ENCODE data around the gene UBE2J2. TPM values are rescaled to one million over a fixed set of nuclear protein-coding genes. Genes with fewer than 3 reads are reported as not detected.

Gene UBE2J2
- total and polyA plus RNA-seq, 2 donors (not counting 3 experiments of a cell fraction or from before 2014, with no cell fraction given), result 60.7 to 80.7 TPM

DNA sequence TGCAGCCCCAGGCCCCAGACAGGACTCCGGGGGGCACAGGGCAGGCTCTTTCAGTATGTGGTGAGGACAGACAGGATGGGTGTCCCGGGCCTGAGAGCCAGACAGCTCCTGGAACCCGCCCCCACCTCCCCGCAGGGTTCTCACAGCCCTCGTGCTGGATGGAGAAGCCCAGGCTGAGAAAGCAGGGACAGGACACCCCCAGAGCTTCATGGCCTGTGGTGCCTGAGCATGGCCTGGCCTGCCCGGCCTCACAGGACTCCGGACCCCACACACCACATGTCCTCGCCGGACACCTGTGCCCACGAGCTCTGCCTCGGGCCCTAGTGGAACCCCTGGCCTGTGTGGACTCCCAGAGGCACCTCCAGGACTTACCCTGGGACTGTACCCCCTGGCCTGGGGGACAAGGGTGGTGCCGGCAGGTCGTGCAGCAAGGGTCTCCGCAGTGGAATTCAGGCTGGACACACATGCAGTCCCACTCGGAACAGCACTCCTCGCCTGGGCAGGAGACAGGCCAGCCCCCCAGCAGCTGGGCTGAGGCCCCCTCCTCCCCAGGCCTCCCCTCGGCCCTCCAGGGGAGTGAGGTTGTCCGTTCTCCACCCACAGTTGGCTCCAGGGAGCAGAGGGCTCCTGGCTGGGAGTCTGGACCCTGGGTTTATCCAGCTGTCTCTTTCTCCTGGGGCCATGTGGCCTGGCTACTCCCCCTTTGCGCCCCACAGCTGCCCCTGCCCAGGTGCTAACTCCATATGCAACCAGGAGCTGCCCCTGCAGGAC is 68.5 kb downstream of the UBE2J2 start:
- no peaks in the 10 kb centered on the region for H3K79me2 ChIP-seq (ENCODE audit: control insufficient read depth, insufficient read depth, low read length)
- no peak overlapping the region for H3K27ac ChIP-seq (ENCODE audit: insufficient read depth, low read depth, low read length)
- H3K4me1 ChIP-seq (ENCODE audit: control insufficient read depth, extremely low read depth, insufficient read depth, low read length), result no peaks in the 10 kb centered on the region
- H4K20me1 ChIP-seq (replicated peaks; ENCODE audit: control insufficient read depth, extremely low read depth, insufficient read depth, low read length), result no peaks in the 10 kb centered on the region
- no peak overlapping the region for H2AFZ ChIP-seq (ENCODE audit: low read depth, low read length)
- peaks cover 5 to 15% of the 10 kb centered on the region in 2 experiments for H3K27me3 ChIP-seq (ENCODE audit: control insufficient read depth in 2 of 2, insufficient read depth in 2 of 2, low read length in 2 of 2)
- DNase-seq (ENCODE audit: low read depth, low spot score) (no peak), FAIRE-seq (no peak)
- H3K9me1 ChIP-seq (replicated peaks; ENCODE audit: control insufficient read depth, extremely low read depth, insufficient read depth, low read length), result no peaks in the 10 kb centered on the region
- dilution Hi-C loops (cut with MboI; ENCODE audit: extremely low pct_ligation_motif_present, low sequenced_read_pairs), result no loop called here
- ChIA-PET CTCF (no interaction called here), POLR2A (interaction anchor here (0.6 kb wide), 1 partner anchor 68 kb away, joined by 3 read pairs; the partner anchor contains the start of gene UBE2J2)
- H3K9ac ChIP-seq (replicated peaks; ENCODE audit: extremely low read depth, insufficient read depth, low read length), result no peak overlapping the region
- intact Hi-C loops (cut with micrococcal nuclease), result no loop called here
- no peaks in the 10 kb centered on the region for H3K36me3 ChIP-seq (ENCODE audit: control insufficient read depth in 2 of 2, extremely low read depth in 1 of 2, insufficient read depth in 2 of 2, low read length in 2 of 2)
- BruUV-seq (replicated peaks), result no TSS peak
- TF ChIP-seq GATA2 (IDR thresholded peaks at IDR 0.05; ENCODE audit: insufficient read depth, insufficient read length, low read depth, low read length), result no peak
- no peak for TF ChIP-seq FOS (IDR thresholded peaks at IDR 0.05; ENCODE audit: borderline replicate concordance, insufficient read depth, low read length)
- TF ChIP-seq, protein P1, sequence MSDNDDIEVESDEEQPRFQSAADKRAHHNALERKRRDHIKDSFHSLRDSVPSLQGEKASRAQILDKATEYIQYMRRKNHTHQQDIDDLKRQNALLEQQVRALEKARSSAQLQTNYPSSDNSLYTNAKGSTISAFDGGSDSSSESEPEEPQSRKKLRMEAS (IDR thresholded peaks at IDR 0.05; ENCODE audit: insufficient read depth, insufficient read length), result no peak
- no peak for TF ChIP-seq POLR2A (IDR thresholded peaks at IDR 0.05; ENCODE audit: low read depth, low read length)
- TF ChIP-seq EZH2 (IDR thresholded peaks at IDR 0.05; ENCODE audit: borderline replicate concordance, low read depth, low read length, severe bottlenecking), result no peak
- no peak for TF ChIP-seq MYC (IDR thresholded peaks at IDR 0.05; ENCODE audit: low read depth, low read length)
- no peak for TF ChIP-seq JUN (IDR thresholded peaks at IDR 0.05; ENCODE audit: borderline replicate concordance, insufficient read depth, insufficient read length, low read depth)
- TF ChIP-seq POLR2AphosphoS5 (IDR thresholded peaks at IDR 0.05; ENCODE audit: insufficient read depth, low read depth, low read length), result no peak
- TF ChIP-seq, protein P2, sequence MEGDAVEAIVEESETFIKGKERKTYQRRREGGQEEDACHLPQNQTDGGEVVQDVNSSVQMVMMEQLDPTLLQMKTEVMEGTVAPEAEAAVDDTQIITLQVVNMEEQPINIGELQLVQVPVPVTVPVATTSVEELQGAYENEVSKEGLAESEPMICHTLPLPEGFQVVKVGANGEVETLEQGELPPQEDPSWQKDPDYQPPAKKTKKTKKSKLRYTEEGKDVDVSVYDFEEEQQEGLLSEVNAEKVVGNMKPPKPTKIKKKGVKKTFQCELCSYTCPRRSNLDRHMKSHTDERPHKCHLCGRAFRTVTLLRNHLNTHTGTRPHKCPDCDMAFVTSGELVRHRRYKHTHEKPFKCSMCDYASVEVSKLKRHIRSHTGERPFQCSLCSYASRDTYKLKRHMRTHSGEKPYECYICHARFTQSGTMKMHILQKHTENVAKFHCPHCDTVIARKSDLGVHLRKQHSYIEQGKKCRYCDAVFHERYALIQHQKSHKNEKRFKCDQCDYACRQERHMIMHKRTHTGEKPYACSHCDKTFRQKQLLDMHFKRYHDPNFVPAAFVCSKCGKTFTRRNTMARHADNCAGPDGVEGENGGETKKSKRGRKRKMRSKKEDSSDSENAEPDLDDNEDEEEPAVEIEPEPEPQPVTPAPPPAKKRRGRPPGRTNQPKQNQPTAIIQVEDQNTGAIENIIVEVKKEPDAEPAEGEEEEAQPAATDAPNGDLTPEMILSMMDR (IDR thresholded peaks at IDR 0.05; ENCODE audit: extremely low read depth in 1 of 2, insufficient read depth in 1 of 2, low read depth in 1 of 2, low read length in 2 of 2), result no peak
- no peak overlapping the region for H3K4me3 ChIP-seq (replicated peaks in 1 of 3; ENCODE audit: insufficient read depth in 1 of 3, low read depth in 1 of 3, low read length in 3 of 3)
- H3K4me2 ChIP-seq (ENCODE audit: insufficient read depth, low read length), result no peak overlapping the region
- no peaks in the 10 kb centered on the region for H3K9me3 ChIP-seq (replicated peaks; ENCODE audit: control insufficient read depth, insufficient read depth, low read length)
